Activated T-helper 9 cell treated with anti-CD3 and anti-CD28 coated beads, Interleukin-2, amount 50 U/mL, for 16 hours (primary cell): Measurements from ENCODE around the gene NCS1.

Source experiments
- DNase-seq: peaks from one replicate; pipeline ENCODE4 v3.0.0-alpha.2; 2020; ENCODE audit warnings: low read depth

The NCS1 gene

GRCh38 chr9:130176760-130177159 is 4.6 kb downstream of the NCS1 start:
- DNase-seq = no peak

GRCh38 chr9:130177898-130178805 is 5.9 kb downstream of the NCS1 start:
- no peak for DNase-seq

- no peak for DNase-seq
Measured at GRCh38 chr9:130179331-130179907, 7.2 kb downstream of the NCS1 start.

- no peak for DNase-seq
Measured at GRCh38 chr9:130180516-130180915, 8.3 kb downstream of the NCS1 start.

DNA sequence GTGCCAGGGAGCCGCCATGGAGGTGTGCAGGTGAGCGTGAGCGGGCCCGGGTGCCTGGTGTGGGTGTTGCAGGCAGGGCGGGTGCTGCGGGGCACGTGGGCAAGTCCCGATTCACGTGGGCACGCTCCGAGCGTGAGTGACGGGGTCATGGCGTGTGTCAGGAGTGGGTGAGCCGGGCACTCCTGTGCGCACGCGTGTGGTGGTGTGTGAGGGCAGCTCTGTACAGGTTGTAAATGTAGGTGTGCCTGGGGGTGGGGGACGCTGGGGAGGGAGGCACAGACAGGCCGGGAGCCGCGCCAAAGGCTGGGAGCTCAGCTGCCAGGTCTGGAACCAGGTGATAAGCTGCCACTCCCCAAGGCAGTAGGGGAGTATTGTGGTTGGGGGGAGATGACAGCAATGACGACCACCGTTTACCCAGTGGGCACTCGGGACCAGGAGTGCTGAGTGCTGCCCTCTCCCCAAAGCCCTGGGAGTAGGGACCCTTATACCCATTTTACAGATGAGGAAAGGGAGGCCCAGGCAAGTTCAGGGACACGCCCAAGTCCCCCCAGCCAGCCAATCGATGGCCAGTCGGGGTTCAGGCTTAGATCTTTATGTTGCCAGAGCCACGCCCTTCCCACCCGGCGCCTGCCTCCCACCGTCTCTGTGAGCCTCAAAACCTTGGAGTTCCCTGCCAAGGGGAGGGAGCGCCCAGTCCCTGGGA is 9.6 kb downstream of the NCS1 start:
- DNase-seq = no peak

DNA sequence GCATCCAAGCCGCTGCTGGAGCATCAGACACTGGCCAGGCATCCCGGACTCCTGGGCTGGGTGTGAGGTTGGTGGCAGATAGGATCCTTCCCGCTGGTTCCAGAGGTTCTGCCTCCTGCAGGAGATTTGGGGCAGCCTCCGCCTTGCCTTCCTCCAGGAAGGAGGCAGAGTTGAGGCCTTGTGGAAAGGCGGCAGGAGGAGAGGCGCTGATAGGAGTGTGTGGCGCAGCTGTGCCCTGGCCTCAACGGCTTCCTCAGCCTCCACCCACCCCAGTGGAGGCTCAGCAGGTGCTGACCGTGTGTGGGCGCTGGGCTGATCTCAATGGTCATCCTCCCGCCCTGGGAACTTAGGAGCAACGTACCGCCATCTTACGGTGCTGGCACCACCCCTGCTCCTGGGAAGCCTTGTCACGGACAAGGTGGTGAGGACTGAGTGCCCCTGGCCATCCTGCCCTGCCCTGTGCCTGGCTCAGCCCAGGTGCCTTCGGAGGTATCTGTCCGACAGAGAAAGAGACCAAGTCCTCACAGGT is 10.2 kb downstream of the NCS1 start:
- no peak for DNase-seq

- DNase-seq = no peak
Measured at GRCh38 chr9:130183133-130183762, 11.0 kb downstream of the NCS1 start.

GRCh38 chr9:130185017-130185416 is 12.8 kb downstream of the NCS1 start:
- DNase-seq = no peak

DNA sequence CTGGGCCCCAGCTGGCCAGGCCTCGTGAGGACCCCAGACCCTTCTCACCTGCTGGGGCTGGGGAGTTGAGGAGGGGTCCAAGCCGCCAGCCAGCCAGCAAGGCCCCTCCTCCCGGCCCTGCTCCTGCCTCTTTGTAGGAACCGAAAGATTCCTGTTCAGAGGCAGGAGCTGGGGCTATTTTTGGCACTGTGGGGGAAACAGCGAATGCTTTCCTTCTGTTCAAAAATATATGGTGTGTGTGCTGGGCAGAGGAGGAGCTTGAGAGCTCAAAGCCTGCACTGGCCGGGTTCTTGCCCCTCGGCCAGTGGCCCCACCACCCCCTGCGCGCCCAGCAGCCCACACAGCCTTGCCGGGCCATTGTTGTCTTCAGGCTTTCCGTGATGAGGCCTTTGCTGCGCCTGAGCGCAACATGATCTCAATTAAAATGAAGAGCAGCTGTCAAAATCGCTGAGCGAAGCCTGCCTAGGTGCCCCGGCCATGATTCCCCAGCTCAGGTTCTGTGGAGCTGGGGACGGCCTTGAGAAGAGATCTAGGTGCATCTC is 13.4 kb downstream of the NCS1 start:
- no peak for DNase-seq

DNA sequence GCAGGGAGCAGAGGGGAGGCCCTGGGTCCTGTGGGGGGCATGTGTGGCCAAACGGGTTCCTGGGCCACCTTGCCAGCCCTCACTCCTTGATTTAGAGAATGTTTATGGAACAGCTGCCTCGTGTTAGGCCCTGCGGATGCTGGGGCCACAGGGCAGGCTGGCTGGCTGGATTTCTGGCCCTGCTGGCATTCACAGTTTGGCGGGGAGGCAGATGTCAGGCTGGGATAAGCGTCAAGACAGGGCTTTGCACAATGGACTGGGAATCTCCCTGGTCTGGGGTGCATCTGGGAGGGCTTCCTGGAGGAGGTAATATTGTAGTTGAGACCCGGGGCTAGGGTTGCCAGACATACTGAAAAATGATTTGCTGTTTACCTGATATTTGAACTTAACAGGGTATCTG is 13.8 kb downstream of the NCS1 start:
- DNase-seq = no peak

GRCh38 chr9:130186839-130187522 is 14.8 kb downstream of the NCS1 start:
- no peak for DNase-seq

- no peak for DNase-seq
Measured at GRCh38 chr9:130187523-130187846, 15.3 kb downstream of the NCS1 start.

GRCh38 chr9:130188860-130189481 is 16.8 kb downstream of the NCS1 start:
- no peak for DNase-seq

- no peak for DNase-seq
Measured at GRCh38 chr9:130189840-130190239, 17.6 kb downstream of the NCS1 start.

- no peak for DNase-seq
Measured at GRCh38 chr9:130191068-130191748, 19.0 kb downstream of the NCS1 start.

GRCh38 chr9:130191749-130192120 is 19.5 kb downstream of the NCS1 start:
- no peak for DNase-seq

DNA sequence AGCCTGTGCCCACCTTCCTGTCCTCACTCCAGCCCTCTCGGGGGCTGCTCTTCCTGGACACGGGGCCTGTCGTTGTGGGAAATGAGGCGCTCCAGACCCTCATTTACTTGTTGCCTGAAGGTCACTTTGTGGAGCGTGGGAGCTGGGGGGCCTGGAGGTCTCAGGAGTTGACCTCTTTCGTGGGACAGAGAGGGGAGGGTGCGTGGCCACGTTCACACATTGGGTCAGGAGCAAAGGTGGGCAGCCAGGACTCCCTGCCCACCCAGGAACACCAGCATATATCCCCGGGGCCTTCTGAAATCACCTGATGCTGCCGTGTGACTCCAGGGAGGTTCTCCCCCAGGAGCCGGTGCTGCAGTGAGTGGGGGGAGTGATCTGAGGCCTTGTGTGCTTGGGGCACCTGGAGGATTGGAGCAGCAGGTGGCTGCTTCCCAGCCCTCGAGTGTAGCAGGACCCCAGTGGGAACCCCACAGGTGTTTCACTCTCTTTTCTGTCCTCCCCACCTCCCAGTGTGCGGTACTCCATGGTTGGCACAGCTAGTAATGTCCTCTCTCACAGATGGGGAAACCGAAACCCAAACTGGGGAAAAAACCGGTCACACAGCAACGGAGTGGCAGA is 20.3 kb downstream of the NCS1 start:
- no peak for DNase-seq

DNA sequence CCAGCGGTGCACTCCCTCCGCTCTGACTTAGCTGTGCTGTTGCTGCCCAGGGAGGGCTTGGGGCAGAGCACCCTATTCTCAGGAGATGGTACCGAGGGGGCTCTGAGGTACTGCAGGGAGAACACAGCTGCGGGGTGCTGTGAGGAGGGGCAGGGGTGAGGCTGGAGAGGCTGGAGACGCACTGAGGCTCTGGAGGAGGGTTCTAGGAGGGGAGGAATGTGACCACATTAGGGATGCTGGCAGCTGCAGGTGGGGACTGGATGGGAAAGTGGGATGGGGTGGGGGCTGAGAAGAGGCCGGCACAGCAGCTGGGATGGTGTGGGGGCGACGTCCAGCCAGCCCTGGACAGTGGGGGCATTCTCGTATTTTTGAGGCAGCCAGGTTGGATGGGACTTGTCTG is 20.9 kb downstream of the NCS1 start:
- no peak for DNase-seq

- DNase-seq = no peak
Measured at GRCh38 chr9:130193531-130194377, 21.6 kb downstream of the NCS1 start.
